Stimulated activated CD4-positive, alpha-beta T cell treated with anti-CD3 and anti-CD28 coated beads, TNF-alpha, amount 100 ng/mL, for 4 hours (primary cell): ENCODE results near the gene CLDN6.
"Not testable (repeated sequence)": the region's sequence is repeated elsewhere in the genome, so short reads cannot be mapped to it uniquely, and the experiment has no call there.

Experiments used
- DNase-seq, 3 experiments: peaks; one replicate each; pipeline ENCODE4 v3.0.0-alpha.2; 2020; ENCODE audit warnings: low read depth in 3 of 3

The CLDN6 gene

DNA sequence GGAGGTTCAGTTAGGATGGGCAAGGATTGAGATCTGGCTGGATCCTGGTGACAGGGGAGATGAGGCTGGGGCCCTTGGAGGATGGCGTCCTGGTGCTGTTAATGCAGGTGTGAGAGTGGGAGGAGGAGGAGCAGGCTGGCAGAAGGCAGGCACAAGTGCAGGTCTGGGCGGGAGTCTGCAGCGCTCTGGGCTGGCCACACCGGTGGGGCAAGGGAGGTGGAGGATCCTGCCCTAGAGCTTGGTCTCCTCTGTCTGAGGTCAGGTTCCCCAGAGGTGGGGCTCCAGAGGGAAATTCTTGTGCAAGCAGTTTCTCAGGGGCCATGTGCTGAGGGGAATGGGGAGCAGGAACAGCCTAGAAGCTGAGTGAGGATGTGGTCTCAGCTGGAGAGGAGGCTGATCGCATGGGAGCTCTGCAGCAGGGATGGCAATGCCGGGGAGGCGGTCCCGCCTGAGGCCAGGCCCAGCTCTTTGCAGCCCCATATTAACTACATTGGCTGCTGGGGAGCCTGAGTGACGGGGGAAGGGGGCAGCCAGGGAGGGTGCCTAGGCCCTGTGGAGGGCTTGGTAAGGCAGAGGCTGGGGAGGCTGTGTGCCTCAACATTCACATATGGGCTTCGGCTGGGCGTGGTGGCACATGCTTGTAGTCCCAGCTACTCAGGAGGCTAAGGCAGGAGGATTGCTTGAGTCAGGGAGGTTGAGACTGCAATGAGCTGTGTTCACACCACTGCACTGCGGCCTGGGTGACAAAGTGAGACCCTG lies 34.8 kb upstream of the CLDN6 start:
- not testable (repeated sequence) for DNase-seq

- DNase-seq, result no peak
These were observed 33.5 kb upstream of the CLDN6 start for GRCh38 chr16:3051494-3051893.

- DNase-seq, result no peak
These were observed 33.0 kb upstream of the CLDN6 start for GRCh38 chr16:3051009-3051408.

DNA sequence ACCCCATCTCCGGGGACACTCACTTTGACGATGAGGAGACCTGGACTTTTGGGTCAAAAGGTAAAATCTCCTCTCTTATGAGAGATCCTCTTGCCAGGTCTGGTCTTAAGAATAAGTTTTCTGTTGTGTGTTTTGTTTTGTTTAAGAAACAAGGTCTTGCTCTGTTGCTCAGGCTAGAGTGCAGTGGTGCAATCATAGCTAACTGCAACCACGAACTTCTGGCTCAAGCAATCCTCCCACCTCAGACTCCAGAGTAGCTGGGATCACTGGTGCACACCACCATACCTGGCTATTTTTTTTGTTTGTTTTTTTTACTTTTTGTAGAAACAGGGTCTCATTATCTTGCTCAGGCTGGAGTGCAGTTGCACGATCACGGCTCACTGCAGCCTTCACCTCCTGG lies 32.5 kb upstream of the CLDN6 start:
- DNase-seq, result no peak

DNA sequence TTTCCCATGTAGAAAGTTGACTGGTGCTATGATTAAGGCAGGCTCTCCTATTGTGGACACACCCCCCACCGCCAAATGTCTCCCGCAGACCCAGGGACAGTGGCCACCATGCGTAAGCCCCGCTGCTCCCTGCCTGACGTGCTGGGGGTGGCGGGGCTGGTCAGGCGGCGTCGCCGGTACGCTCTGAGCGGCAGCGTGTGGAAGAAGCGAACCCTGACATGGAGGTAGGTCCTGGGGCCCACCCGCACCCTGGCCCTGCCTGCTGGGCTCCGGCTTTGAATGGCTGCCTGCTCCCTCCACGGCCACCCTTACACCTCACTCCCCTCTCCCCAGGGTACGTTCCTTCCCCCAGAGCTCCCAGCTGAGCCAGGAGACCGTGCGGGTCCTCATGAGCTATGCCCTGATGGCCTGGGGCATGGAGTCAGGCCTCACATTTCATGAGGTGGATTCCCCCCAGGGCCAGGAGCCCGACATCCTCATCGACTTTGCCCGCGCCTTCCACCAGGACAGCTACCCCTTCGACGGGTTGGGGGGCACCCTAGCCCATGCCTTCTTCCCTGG lies 32.0 kb upstream of the CLDN6 start:
- DNase-seq, result no peak

DNA sequence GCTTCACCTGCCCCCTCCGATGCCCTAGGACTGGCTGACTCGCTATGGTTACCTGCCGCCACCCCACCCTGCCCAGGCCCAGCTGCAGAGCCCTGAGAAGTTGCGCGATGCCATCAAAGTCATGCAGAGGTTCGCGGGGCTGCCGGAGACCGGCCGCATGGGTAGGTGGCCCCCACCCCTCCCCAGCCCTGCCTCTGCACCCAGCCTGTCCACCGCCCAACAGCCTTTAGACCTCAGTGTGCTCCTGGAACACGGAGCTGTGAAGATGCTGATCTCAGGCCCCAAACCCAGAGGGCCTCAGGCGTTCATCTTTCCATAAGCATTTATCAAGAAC lies 29.4 kb upstream of the CLDN6 start:
- no peak for DNase-seq

GRCh38 chr16:3046641-3047386 lies 28.8 kb upstream of the CLDN6 start:
- DNase-seq, result no peak

DNA sequence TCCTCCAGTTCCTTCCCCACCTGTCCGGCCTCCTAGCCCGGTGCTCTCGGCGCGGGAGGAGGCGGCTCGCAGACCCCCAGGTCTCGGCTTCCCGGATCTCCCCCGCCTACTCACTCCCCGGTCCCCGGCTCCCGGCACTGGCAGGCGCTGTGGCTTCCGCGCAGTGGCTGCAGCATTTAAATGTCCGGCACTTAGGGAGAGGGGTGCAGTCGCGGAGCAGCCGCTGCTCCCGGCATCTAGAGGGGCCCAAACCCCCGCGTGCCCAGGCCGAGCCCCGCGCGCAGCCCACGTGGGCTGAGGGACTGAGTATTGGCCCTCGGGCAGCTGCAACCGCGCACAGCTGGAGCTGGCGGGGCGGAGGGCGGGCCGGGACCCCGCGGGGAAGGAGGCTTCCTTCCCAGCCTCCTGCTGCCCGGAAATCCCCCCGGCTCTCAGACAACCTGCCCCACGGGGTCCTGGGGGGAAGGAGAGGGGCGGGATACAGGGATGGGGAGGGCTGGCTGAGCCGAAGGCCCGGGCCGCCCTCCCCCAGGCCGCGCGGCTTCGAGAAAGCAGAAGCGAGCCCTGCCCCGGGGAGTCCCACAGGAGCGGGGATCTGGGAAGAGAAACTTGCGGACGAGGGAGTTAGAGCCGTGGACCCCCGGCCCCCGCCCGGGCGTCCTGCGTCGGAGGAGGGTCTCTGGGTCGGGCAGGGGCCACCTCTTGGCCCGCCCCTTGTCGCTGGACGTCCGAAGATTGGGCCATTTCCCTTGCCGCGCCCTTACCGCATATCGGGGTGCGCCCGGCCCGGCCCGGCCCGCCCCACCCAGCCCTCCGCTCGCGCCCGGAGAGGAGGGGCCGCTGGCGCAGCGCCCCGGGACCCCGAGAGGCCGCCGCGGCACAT lies 28.0 kb upstream of the CLDN6 start, which contains the start of gene MMP25:
Gene MMP25, plus strand, starts transcription at position 804 of the 883 bp plus-strand sequence. CDS start 357 bp downstream, outside the sequence.
- DNase-seq, result no peak

DNA sequence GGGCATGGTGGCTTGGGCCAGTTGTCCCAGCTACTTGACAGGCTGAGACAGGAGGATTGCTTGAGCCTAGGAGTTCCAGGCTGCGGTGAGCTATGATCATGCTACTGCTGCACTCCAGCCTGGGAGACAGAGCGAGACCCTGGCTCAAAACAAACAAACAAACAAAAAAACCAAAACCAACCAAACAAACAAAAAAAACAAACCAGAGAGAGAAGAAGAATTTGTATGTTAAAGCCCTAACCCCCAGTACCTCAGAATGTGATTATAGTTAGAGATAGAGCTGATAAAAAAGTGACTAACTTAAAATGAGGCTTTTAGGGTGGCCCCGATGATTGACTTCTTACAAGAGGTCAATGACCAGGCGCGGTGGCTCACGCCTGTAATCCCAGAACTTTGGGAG lies 26.7 kb upstream of the CLDN6 start:
- DNase-seq, result no peak

DNA sequence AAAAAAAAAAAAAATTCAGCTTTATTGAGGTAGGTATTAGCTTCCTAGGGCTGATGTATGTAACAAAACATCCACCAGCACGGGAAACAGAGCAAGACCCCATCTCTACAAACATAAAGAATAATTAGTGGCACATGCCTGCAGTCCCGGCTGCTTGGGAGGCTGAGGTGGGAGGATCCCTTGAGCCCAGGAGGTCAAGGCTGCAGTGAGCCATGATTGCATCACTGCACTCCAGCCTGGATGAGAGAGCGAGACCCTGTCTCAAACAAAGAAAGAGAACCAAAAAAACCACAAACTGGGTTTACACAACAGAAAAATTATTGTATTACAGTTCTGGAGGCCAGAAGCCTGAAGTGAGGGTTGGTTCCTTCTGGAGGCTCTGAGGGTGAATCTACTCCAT lies 24.4 kb upstream of the CLDN6 start:
- no peak for DNase-seq

DNA sequence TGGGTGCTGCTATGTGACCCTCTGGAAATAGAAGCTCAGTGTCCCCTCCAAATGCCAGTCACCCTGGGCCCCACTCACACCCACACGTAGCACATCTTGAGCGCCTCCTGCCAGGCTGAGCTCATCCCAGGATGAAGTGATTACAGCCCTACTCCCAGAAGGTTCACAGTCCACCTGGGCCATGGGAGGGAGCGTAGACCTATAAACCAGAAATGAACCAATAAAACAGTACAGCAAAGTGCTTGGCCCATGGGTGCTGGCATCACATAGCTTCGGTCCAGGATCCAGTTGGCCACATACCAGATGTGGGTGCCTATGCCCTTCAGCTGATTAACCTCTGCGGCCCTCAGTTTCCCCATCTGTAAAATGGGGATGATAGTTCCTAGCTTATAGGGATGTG lies 20.9 kb upstream of the CLDN6 start:
- no peak for DNase-seq

DNA sequence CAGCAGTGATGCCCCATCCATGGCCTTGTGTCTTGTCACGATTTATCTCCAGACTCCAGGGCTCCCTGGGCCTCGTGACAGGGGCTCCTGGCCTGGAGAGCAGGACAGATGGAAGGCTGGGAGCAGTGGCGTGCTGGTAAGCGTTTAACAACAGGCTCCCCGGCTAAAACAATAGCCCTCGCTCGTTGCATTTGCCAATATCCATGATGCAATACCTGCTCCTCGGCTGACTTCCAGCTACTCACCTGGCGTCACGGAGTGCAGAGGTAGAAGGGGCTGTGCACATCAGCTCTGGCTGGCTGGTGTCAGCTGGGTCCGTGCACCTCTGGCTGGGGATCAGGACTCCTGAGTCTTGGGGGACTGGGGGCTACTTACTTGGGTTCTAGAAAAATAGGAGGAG lies 20.3 kb upstream of the CLDN6 start:
- no peak for DNase-seq

DNA sequence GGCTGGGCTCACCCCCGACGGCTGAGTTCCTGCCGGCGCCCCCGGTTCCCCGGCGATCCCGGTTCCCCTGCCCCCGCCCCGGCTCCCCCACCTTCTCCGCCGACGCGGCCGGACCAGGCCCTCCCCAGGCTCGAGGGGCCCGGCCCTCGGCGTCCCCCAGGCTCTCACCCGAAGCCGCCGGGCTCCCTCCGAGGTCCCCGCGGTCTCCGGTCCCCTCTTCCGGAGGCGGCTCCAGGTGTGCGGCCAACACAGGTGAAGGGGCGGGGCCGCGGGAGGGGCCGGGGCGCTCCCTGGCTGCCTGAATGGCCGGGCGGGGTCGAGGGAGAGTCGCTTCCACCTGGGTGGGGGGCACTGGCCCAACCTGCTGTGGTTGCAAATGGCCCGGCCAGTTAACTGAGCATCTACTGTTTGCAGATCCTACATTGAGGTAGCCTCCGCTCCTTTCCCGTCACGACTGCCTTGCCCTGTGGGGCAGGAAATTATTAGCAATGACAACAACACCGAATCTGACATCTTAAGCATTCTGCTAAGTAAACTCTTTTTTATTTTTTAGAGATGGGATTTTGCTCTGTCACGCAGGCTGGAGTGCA lies 18.8 kb upstream of the CLDN6 start, which contains the start of gene BICDL2:
Gene BICDL2, minus strand, starts transcription at position 219 of the 590 bp plus-strand sequence. CDS start 1,448 bp downstream, outside the sequence.
- no peak for DNase-seq

- no peak for DNase-seq
These were observed 18.2 kb upstream of the CLDN6 start for GRCh38 chr16:3035972-3036725.

- DNase-seq, result no peak
These were observed 17.4 kb upstream of the CLDN6 start for GRCh38 chr16:3035289-3035971.

DNA sequence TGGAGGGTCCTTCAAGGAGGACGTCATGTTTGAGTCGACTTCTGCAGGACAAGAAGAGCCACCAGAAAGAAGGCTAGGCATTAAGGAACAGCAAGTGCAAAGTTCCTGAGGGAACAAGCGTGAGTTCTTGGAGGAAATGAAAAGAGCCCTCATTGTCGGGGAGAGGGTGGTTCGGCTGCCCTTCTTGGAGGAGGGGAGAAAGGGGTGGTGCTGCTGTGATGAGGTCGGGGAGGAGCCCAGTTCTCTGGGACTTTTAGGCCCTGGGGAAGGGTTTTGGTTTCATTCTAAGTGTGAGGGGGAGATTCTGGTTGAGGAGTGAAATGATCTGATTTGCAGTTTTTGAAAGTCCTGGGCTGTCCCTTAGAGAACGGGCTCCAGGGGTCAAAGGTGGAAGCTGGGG lies 14.6 kb upstream of the CLDN6 start:
- DNase-seq, result no peak

DNA sequence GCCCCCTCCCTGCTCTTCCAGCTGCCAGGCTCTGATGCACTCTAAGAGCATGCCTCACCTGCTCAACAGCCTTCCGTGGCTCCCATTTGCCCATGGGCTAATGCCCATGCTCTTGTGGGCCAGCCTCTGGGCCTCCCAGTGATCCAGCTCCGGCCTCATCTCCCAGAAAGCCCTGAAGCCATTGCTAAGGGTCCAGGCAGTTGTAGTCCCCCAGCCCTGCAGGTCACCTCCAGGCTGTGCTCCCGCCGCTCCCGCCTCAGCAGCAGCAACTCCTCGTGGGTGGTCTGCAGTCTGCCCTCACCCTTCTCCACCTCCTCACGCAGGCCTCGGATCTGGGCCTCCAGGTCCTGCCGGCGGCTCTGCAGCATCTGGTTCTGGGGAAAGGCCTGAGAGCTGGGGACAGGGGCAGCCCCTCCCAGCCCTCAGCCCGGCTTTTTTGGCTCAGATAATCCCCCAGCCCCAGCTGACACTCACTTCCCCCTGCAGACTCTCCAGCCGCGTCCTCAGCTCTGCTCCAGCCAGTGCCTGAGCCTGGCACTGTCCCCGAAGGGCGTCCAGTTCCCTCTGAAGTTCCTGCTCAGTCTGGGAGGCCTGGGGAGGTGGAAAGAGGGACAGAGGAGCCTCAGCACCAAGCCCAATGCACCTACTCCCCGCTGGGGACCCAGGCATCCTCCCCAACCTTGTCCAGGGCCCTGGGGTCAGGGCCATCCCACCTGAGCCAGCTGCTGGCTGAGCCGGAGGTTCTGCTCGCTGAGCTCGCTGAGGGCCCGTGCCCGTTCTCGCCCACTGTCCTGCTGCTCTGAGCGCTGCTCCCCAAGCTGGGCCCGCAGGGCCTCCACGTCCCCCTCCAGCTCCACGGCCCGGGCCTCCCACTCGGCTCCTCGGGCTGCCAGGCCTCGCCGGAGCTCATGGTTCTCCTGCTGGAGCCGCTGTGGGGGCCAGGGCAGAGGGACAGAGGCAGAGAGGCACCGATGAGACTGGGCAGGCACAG lies 12.5 kb upstream of the CLDN6 start:
- DNase-seq, result no peak

- no peak for DNase-seq
These were observed 11.7 kb upstream of the CLDN6 start for GRCh38 chr16:3029491-3030221.
